WTC11 (cell line): ENCODE results near the gene CLIP3. TPM values are rescaled to one million over a fixed set of nuclear protein-coding genes. Genes with fewer than 3 reads are reported as not detected.

Source experiments
- ATAC-seq: fragments of 200-7000 bp; cut with Tn5 transposase; 2 replicates; pipeline ENCODE4 v1.10.0; 2021; ENCODE audit warnings: mild to moderate bottlenecking, moderate library complexity
- CTCF ChIA-PET: fragments of 300-600 bp; sonication (Branson Sonifier 250); formaldehyde crosslinking; loops from one replicate; lab custom pipeline; 2021; ENCODE audit warnings: antibody characterized with exemption; lab: Charles Lee
- POLR2A ChIA-PET: fragments of 350-600 bp; sonication (Branson Sonifier 250); formaldehyde crosslinking; loops from one replicate; lab custom pipeline; 2021; ENCODE audit warnings: antibody characterized with exemption; lab: Charles Lee
- DNase-seq: peaks from one replicate; pipeline ENCODE4 v3.0.0; 2021; ENCODE audit warnings: low spot score
- H3K27ac Mint-ChIP-seq: 2 replicates; pipeline ENCODE4 v1.8.0; 2021; ENCODE audit warnings: mixed read lengths
- H3K27me3 Mint-ChIP-seq: 2 replicates; pipeline ENCODE4 v1.8.0; 2021; ENCODE audit warnings: low read depth, mild to moderate bottlenecking, moderate library complexity, mixed read lengths
- H3K36me3 Mint-ChIP-seq: 2 replicates; pipeline ENCODE4 v1.8.0; 2021; ENCODE audit warnings: mixed read lengths
- H3K4me1 Mint-ChIP-seq: 2 replicates; pipeline ENCODE4 v1.8.0; 2022; ENCODE audit warnings: mixed read lengths
- H3K4me3 Mint-ChIP-seq: 2 replicates; pipeline ENCODE4 v1.8.0; 2021; ENCODE audit warnings: mild to moderate bottlenecking, moderate library complexity, mixed read lengths
- H3K9me3 Mint-ChIP-seq: 2 replicates; pipeline ENCODE4 v1.8.0; 2021; ENCODE audit warnings: mixed read lengths
- ATF1 ChIP-seq: sonication (generic); formaldehyde crosslinking; IDR thresholded peaks from 2 replicates; pipeline ENCODE4 v1.8.1; 2023; ENCODE audit warnings: mild to moderate bottlenecking, moderate library complexity, missing genetic modification reagents
- E2F1 ChIP-seq: sonication (generic); formaldehyde crosslinking; IDR thresholded peaks from 2 replicates; pipeline ENCODE4 v1.8.0; 2022; ENCODE audit warnings: mild to moderate bottlenecking, missing genetic modification reagents
- ESRRA ChIP-seq: sonication (generic); formaldehyde crosslinking; IDR thresholded peaks from 2 replicates; pipeline ENCODE4 v1.8.1; 2022; ENCODE audit warnings: mild to moderate bottlenecking, missing genetic modification reagents, borderline replicate concordance
- ETV6 ChIP-seq: sonication (generic); formaldehyde crosslinking; IDR thresholded peaks from 2 replicates; pipeline ENCODE4 v1.8.1; 2022; ENCODE audit warnings: mild to moderate bottlenecking, missing genetic modification reagents
- FOXJ3 ChIP-seq: sonication (generic); formaldehyde crosslinking; IDR thresholded peaks from 2 replicates; pipeline ENCODE4 v1.9.0; 2021; ENCODE audit warnings: missing genetic modification reagents, mild to moderate bottlenecking, borderline replicate concordance
- GABPB1 ChIP-seq: sonication (generic); formaldehyde crosslinking; IDR thresholded peaks from 2 replicates; pipeline ENCODE4 v1.8.1; 2023; ENCODE audit warnings: mild to moderate bottlenecking, missing genetic modification reagents
- GTF2I ChIP-seq: fragments of 250-450 bp; sonication (Bioruptor Pico); conservative IDR thresholded peaks from 2 replicates; pipeline ENCODE4 v1.4.0; 2021; ENCODE audit warnings: mild to moderate bottlenecking
- HMGA2 ChIP-seq: fragments of 250-450 bp; sonication (Bioruptor Pico); IDR thresholded peaks from 2 replicates; pipeline ENCODE4 v1.4.0; 2021; ENCODE audit warnings: mild to moderate bottlenecking, moderate library complexity
- HMGXB4 ChIP-seq: sonication (generic); formaldehyde crosslinking; IDR thresholded peaks from 2 replicates; pipeline ENCODE4 v1.8.1; 2023; ENCODE audit warnings: mild to moderate bottlenecking, moderate library complexity, missing genetic modification reagents
- NR1H2 ChIP-seq: sonication (generic); formaldehyde crosslinking; IDR thresholded peaks from 2 replicates; pipeline ENCODE4 v1.9.0; 2021; ENCODE audit warnings: mild to moderate bottlenecking, moderate library complexity, missing genetic modification reagents
- SMAD4 ChIP-seq: sonication (generic); formaldehyde crosslinking; IDR thresholded peaks from 2 replicates; pipeline ENCODE4 v1.8.0; 2022; ENCODE audit warnings: mild to moderate bottlenecking, missing genetic modification reagents
- ZNF121 ChIP-seq: sonication (generic); formaldehyde crosslinking; IDR thresholded peaks from 2 replicates; pipeline ENCODE4 v1.8.0; 2023; ENCODE audit warnings: missing genetic modification reagents
- ZNF423 ChIP-seq: fragments of 250-450 bp; sonication (Bioruptor Pico); IDR thresholded peaks from 2 replicates; pipeline ENCODE4 v2.1.2; 2022; ENCODE audit warnings: mild to moderate bottlenecking, moderate library complexity
- total RNA-seq: library from RNA; stranded (reverse); gene quantifications from 3 replicates; pipeline ENCODE4 v1.2.3, GENCODE V29; 2021
- TF ChIP-seq, protein P1 (sequence below): fragments of 250-450 bp; sonication (Bioruptor Pico); IDR thresholded peaks from 2 replicates; pipeline ENCODE4 v1.9.0; 2021; ENCODE audit warnings: moderate library complexity, mild to moderate bottlenecking, inconsistent platforms, borderline replicate concordance
- TF ChIP-seq, protein P2 (sequence below): fragments of 250-450 bp; sonication (Bioruptor Pico); IDR thresholded peaks from 2 replicates; pipeline ENCODE4 v1.9.0; 2021; ENCODE audit warnings: mild to moderate bottlenecking
- TF ChIP-seq, protein P3 (sequence below): fragments of 250-450 bp; sonication (Bioruptor Pico); IDR thresholded peaks from 2 replicates; pipeline ENCODE4 v1.9.0; 2021; ENCODE audit warnings: mild to moderate bottlenecking
- TF ChIP-seq, protein P4 (sequence below): fragments of 250-450 bp; sonication (Bioruptor Pico); IDR thresholded peaks from 2 replicates; pipeline ENCODE4 v2.1.2; 2022; ENCODE audit warnings: mild to moderate bottlenecking, moderate library complexity

The CLIP3 gene
- total RNA-seq, 1 experiment from 2014 or later = 16.2 TPM

DNA sequence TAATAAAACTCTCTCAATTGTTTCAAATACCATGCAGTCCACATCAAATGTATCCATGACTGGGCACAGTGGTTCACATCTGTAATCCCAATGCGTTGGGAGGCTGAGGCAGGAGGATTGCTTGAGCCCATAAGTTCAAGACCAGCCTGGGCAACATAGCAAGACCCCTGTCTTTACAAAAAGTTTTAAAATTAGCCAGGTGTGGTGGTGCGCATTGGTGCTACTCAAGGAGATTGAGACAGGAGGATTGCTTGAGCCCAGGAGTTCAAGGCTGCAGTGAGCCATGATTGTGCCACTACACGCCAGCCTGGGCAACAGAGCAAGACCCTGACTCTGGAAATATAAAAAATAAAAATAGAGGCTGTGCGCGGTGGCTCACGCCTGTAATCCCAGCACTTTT lies 5.0 kb downstream of the CLIP3 start:
- DNase-seq = no peak
- peaks cover 6% of the 10 kb centered on the region; the same call in 1 of the 2 replicates for H3K27me3 Mint-ChIP-seq
- no peaks in the 10 kb centered on the region for H3K9me3 Mint-ChIP-seq
- H3K4me1 Mint-ChIP-seq = peaks cover 2% of the 10 kb centered on the region; the same call in 1 of the 2 replicates
- H3K36me3 Mint-ChIP-seq = peaks cover 8% of the 10 kb centered on the region
- H3K27ac Mint-ChIP-seq = no peak overlapping the region
- CTCF ChIA-PET = no interaction called here
- POLR2A ChIA-PET = no interaction called here
- no peak for ATAC-seq
- no peak overlapping the region for H3K4me3 Mint-ChIP-seq
- TF ChIP-seq ESRRA (CRISPR knock-in tag) (no peak), ZNF121 (CRISPR knock-in tag) (peak; percentile 88)

DNA sequence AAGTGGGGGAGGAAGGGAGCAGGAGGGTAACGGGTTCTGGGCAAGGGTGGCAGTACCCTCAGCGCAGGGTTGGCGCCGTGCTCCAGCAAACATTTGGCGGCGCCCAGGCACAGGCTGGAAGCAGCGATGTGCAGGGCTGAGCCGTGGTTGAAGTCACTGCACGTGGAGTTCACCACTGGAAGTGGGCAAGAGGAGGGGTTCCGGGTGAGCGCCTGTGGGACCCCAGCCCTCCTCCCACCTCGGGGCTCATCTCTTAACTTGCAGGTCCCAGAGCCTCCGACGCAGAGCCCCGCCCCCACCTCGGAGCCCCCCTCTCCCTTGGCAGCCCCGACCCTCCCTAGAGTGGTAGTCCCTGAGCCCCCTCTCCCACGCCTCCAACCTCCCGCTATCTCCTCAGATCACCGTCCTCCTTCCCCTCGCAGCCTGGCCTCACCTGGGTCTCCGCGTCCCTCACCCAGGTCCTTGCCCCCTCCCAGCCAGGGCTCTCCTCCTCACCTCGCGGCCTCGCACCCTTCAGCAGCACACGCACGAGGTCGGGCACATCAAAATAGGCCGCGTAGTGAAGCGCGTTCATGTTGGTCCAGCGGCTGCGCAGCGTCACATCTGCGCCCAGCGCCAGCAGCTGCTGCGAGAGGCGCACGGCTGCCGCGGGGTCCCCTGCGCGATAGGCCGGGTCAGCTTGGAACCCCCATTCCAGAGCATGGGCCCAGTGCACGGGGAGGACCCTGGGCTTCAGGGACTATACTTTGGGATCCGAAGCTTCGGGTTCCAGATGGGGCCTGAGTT lies 6.4 kb downstream of the CLIP3 start:
- Mint-ChIP-seq H3K27ac (no peak overlapping the region), H3K4me1 (no peaks in the 10 kb centered on the region), H3K4me3 (no peak overlapping the region), H3K27me3 (peaks cover 6% of the 10 kb centered on the region; the same call in 1 of the 2 replicates), H3K36me3 (peaks cover 10% of the 10 kb centered on the region), H3K9me3 (no peaks in the 10 kb centered on the region)
- DNase-seq (no peak), ATAC-seq (no peak)
- ChIA-PET POLR2A (no interaction called here), CTCF (no interaction called here)
- TF ChIP-seq FOXJ3 (CRISPR knock-in tag) = no peak
- no peak for TF ChIP-seq ESRRA (CRISPR knock-in tag)
- TF ChIP-seq, protein P1, sequence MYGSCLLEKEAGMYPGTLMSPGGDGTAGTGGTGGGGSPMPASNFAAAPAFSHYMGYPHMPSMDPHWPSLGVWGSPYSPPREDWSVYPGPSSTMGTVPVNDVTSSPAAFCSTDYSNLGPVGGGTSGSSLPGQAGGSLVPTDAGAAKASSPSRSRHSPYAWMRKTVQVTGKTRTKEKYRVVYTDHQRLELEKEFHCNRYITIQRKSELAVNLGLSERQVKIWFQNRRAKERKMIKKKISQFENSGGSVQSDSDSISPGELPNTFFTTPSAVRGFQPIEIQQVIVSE (CRISPR knock-in tag) = no peak
- TF ChIP-seq SMAD4 (CRISPR knock-in tag) = no peak
- no peak for TF ChIP-seq ZNF423 (CRISPR knock-in tag)
- TF ChIP-seq, protein P2, sequence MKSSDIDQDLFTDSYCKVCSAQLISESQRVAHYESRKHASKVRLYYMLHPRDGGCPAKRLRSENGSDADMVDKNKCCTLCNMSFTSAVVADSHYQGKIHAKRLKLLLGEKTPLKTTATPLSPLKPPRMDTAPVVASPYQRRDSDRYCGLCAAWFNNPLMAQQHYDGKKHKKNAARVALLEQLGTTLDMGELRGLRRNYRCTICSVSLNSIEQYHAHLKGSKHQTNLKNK (CRISPR knock-in tag) = no peak
- TF ChIP-seq HMGA2 (CRISPR knock-in tag) = no peak
- TF ChIP-seq ATF1 (CRISPR knock-in tag) = no peak
- no peak for TF ChIP-seq ZNF121 (CRISPR knock-in tag)
- TF ChIP-seq, protein P3, sequence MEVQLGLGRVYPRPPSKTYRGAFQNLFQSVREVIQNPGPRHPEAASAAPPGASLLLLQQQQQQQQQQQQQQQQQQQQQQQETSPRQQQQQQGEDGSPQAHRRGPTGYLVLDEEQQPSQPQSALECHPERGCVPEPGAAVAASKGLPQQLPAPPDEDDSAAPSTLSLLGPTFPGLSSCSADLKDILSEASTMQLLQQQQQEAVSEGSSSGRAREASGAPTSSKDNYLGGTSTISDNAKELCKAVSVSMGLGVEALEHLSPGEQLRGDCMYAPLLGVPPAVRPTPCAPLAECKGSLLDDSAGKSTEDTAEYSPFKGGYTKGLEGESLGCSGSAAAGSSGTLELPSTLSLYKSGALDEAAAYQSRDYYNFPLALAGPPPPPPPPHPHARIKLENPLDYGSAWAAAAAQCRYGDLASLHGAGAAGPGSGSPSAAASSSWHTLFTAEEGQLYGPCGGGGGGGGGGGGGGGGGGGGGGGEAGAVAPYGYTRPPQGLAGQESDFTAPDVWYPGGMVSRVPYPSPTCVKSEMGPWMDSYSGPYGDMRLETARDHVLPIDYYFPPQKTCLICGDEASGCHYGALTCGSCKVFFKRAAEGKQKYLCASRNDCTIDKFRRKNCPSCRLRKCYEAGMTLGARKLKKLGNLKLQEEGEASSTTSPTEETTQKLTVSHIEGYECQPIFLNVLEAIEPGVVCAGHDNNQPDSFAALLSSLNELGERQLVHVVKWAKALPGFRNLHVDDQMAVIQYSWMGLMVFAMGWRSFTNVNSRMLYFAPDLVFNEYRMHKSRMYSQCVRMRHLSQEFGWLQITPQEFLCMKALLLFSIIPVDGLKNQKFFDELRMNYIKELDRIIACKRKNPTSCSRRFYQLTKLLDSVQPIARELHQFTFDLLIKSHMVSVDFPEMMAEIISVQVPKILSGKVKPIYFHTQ = no peak
- TF ChIP-seq NR1H2 (CRISPR knock-in tag) = no peak
- TF ChIP-seq, protein P4, sequence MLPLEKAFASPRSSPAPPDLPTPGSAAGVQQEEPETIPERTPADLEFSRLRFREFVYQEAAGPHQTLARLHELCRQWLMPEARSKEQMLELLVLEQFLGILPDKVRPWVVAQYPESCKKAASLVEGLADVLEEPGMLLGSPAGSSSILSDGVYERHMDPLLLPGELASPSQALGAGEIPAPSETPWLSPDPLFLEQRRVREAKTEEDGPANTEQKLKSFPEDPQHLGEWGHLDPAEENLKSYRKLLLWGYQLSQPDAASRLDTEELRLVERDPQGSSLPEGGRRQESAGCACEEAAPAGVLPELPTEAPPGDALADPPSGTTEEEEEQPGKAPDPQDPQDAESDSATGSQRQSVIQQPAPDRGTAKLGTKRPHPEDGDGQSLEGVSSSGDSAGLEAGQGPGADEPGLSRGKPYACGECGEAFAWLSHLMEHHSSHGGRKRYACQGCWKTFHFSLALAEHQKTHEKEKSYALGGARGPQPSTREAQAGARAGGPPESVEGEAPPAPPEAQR (CRISPR knock-in tag) = no peak
- no peak for TF ChIP-seq E2F1 (CRISPR knock-in tag)
- TF ChIP-seq ETV6 (CRISPR knock-in tag) = no peak

DNA sequence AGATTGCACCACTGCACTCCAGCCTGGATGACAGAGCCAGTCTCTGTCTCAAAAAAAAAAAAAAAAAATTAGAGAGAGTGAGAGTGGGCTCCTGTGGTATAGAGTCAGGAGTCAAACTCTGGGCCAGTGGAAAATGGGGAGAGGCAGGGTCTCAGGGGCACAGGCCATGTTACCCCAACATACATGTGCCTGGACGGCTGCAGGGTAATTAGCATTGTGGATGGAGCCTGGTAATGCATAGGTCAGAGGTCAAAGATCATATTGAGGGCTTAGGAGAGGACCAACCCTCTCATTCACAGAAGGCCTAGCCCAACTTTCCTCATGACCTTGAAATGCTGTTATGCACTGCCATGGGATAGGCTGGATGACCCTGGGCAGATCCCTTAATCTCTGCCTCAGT lies 7.1 kb downstream of the CLIP3 start:
- no peaks in the 10 kb centered on the region for H3K4me1 Mint-ChIP-seq
- H3K36me3 Mint-ChIP-seq = peaks cover 15% of the 10 kb centered on the region
- CTCF ChIA-PET = no interaction called here
- no peak overlapping the region for H3K4me3 Mint-ChIP-seq
- H3K27me3 Mint-ChIP-seq = peaks cover 4% of the 10 kb centered on the region; the same call in 1 of the 2 replicates
- no peak for TF ChIP-seq HMGXB4 (CRISPR knock-in tag)
- no peak for TF ChIP-seq GABPB1
- TF ChIP-seq, protein P3 = no peak
- no peak for TF ChIP-seq E2F1 (CRISPR knock-in tag)
- TF ChIP-seq ZNF423 (CRISPR knock-in tag) = no peak
- no peak for TF ChIP-seq GTF2I (CRISPR knock-in tag)
- TF ChIP-seq, all 79 proteins: peak for 0
- DNase-seq (no peak), ATAC-seq (no peak)
- POLR2A ChIA-PET = no interaction called here
- Mint-ChIP-seq H3K9me3 (no peaks in the 10 kb centered on the region), H3K27ac (no peak overlapping the region)
